NCI-H748 treated with DMSO at 0.1 percent for 48 hours (cell line): ENCODE measurements around the gene MYH10.

Experiments
- DNase-seq: peaks from one replicate; lab custom pipeline; 2025; lab: John Stamatoyannopoulos, UW

The MYH10 gene

DNA sequence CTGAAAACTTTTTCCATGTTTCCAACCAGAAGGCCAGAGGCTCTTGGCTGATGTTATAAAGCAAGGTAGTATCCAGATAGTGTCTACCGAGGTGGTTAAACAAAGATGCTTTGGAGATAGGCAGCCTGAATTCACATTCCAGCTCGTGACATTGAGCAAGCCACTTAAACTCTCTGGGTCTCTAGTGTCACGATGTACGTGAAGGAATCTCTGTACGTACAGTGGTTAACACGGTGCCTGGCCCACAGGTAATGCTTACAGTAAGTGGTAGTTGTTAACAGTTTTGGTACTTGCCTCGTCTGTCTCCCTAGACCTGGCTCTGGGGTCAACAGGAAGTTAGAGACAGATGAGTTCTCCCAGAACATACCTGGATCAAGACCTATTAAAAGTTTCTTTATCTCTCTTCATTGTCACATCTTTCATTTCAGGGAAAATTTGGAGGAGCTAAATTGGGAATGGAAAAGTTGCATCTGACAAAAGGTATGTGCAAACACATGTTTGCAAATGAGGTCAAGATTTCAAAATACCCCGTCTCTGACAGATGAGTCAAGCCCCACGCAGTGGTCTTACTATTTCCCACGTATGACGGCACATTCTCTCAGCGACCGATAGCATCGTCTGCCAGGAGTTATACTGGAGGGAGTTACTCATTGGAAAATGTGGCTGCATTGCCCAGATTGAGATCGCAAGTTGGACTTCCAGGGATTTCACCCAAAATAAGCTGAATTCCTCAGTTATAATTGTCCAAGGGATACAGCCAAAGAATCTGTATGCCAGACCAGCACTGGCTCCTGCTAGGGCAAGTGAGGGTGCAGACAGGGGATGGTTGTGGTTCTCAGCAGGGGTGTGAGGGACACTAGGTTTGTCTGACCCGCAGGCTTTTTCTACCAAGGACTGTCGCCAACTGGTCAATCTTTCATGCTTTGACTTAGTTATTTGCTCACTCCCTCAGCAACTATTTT is 18.9 kb upstream of the MYH10 start:
- DNase-seq = no peak

DNA sequence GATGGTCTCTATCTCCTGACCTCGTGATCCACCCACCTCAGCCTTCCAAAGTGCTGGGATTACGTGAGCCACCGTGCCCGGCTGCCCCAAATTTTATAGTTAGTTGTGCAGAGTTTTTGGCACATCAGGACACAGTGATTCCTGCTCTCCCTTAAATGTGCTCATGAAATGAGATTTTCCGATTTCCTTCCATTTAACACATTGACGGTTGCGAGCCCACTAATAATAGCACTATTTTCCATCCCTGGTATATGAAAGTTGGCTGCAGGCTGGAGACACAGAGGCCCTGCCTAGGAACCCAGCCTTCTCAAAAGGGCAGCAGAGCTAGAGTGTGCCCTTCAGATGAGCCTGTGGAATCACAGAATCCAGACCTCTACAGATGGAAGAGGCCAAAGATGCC is 17.4 kb upstream of the MYH10 start:
- no peak for DNase-seq

GRCh38 chr17:8647202-8647601 is 16.7 kb upstream of the MYH10 start:
- no peak for DNase-seq

- no peak for DNase-seq
These were observed 14.0 kb upstream of the MYH10 start for GRCh38 chr17:8644507-8644902.

DNA sequence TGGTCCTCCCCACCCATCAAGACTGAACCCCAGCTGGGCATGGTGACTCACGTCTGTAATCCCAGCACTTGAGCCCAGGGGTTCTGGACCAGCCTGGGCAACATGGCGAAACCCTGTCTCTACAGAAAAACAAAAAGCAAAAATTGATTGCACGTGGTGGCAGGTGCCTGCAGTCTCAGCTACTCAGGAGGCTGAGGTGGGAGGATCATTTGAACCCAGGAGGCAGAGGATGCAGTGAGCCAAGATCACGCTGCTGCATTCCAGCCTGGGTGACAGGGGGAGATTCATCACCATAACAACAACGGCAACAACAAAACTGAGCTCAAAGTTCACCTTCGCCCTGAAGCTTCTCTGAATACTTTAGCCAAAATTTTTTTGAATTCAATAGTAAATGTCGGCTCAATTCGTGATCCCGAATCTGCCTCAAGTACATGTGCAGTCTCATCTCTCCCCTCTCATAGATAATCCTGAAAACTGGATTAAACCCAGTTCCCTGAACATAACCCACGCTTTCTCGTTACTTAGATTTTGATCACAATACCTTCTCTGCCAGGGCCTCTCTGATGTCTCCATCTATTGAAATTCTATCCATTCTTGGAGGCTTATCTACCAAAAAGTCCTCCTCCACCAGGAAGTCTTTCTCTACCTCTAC is 13.5 kb upstream of the MYH10 start:
- DNase-seq = no peak

DNA sequence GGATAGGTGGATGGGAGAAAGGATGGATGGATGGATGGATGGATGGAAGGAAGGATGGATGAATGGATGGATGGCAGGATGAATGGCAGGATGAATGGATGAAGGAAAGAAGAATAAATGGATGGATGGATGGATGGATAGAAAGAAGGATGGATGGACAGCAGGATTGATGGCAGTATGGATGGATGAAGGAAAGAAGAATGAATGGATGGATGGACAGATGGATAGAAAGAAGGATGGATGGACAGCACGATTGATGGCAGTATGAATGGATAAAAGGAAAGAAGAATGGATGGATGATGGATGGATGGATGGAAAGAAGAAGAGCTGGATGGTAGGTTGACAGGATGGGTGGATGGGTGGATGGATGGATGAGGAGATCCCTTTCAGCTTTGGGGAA is 9.2 kb upstream of the MYH10 start:
- DNase-seq = no peak

DNA sequence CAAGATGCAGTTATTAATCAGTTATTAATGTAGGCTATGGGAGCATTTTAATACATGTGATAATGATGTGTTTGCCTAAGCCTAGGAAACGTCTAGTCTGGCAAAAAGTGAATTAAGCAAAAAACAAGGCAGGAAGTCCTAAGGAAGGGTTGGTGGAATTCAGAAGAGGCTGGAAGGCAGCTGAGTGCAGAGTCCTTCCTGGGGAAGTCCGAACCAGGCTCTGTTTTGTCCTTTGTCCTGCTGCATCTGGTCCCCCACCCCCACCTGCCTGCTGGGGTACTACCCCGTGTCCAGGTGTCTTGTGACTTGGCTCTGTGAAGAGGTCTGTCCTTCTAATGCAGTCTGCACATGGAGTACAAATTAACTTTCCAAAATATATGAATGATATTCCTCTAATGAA is 1.5 kb upstream of the MYH10 start:
- no peak for DNase-seq

DNA sequence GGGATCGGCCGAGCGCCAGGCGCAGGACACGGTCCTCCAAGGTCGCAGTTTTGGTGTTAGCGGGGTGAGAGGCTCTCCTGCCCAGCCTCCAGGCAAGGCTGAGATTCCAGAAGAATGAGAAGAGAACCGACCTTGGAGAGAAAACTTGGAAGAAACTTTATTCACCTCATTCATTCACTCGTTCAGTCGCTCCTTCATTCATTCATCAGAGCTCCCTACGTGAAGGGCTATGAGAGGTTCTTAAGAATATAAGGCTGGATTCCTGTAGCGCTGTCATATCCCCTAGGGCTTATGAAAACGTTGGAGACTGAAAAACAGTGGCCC is 991 bp upstream of the MYH10 start:
- no peak for DNase-seq

DNA sequence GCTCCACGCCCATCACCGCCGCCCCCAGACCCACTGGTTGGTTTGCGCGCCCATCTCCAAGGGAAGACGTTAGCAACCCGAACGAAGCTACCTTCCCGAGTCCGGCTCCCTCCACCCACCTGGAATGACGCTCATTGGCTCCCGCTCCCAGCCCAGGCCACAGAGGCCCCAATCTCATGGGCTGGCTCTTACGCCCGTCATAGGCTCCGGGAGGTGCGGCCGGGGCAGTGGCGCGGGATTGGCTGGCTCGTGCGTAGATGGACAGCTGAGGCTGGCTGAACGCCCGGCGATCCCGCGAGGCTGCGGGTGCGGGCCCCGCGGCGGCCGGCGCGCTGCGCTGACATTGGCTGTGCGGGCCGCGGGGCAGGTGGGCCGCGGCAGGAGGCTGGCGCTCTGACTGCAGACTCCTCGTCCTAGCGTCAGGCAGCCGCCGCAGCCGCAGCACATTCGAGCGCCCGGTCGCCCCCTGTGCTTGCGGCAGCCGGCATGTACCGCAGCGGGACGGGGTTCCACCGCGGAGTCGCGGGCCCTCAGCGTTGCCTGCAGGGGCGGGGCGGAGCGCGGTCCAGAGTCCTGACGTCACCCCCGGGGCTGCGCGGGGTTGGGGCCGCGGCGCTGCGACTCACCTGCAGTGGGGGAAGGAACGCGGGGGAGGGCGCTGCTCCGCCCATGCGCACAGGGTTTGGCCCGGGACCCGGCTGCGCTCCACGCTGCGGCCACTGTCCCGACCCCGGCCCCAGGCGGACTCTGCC is 453 bp upstream of the MYH10 start:
- DNase-seq = peak; percentile 99

GRCh38 chr17:8629371-8630226 is 926 bp downstream of the MYH10 start:
- DNase-seq = peak; percentile 31

DNA sequence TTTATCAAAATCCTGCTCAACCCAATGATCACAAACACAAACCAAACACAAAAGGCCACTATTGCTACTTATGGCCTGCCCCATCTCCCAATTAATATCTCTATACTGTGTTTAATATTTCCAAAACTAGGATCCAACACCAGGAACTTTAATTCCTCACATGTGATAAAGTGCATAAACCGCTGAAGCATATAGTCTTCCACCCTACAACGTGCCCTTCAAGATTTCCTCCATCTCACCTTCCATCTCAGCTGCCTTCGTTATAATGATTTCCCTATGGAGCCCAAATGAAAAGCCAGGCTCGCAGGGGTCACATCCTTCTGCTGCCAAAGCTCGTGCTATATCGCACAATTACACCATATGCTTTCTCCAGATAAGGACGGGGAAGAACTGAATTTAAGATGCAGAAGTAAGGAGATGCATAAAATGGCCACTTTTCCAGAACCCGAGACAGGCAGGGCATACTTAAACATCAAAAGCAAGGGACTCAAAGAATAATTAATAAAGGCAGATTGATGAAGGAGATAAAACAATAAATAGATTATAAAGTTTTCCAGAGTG is 1.8 kb downstream of the MYH10 start:
- DNase-seq = peak; percentile 14

DNA sequence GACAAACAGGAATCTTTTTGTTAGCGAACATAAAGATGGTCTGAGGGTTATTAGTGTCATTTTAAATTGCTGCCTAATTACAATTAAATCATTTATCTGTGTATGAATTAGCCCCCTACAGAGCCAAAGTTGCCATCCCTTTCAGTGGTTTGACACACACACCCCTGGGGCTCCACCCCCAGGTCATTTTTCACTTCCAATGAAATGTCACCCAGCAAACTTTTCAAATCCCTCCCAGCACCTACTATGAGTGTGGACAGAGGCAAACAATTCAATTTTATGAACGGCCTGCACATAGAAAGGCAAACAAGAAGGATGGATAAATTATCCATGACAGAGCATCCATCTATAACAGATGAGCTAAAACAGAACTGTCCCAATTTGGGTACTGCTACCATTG is 2.4 kb downstream of the MYH10 start:
- peak; percentile 26 for DNase-seq

GRCh38 chr17:8623591-8623990 is 6.9 kb downstream of the MYH10 start:
- no peak for DNase-seq

DNA sequence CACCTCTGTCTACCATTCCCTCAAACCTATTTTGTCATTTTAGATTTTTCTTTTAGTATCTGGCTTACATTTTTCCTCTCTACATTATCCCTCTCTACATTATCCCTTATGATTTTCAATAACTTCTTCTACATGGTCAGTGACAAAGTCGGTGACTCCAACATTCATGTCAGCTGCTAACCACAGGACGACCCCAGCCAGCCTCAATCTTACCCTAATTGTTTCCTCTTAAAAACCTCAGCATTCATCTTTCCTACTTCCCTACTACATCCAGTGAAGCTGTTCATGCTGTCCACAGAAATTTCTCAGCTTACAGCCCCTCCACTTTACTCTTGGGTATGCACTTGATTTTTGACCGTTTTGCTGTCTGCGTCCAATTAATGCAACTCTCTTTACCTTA is 8.3 kb downstream of the MYH10 start:
- no peak for DNase-seq

GRCh38 chr17:8621585-8621984 is 8.9 kb downstream of the MYH10 start:
- no peak for DNase-seq

- no peak for DNase-seq
These were observed 11.2 kb downstream of the MYH10 start for GRCh38 chr17:8619294-8619693.

DNA sequence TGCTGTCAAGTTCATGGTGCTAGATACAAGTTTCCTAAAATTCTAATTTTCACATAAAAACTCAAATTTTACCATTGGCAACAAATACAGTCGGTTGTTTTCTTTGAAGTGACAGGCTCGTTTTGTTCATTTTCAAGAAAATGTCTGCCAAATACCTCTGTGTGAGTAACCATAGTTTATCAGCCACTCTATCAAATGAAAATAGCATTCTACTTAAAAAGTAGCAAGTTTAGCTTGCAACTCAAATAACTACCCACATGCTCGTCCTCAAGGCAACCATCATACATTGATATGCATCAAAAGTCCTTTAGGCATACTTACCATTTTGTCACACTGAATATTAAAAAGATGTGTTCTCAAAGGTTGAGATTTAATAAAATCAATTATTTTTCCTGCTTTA is 11.7 kb downstream of the MYH10 start:
- DNase-seq = no peak

DNA sequence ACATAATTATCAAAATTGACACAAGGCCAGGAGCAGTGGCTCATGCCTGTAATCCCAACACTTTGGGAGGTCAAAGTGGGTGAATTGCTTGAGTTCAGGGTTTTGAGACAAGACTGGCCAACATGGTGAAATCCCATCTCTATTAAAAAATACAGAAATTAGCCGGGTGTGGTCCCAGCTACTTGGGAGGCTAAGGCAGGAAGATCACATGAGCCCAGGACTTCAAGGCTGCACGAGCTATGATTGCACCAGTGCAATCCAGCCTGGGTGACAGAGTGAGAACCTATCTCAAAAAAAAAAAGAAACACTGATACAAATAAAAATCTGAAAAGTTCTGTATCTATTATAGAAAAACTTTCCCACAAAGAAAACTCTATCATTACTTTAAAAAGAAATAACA is 15.5 kb downstream of the MYH10 start:
- no peak for DNase-seq

GRCh38 chr17:8611619-8612298 is 18.8 kb downstream of the MYH10 start:
- DNase-seq = no peak

- no peak for DNase-seq
These were observed 19.4 kb downstream of the MYH10 start for GRCh38 chr17:8611137-8611536.

- no peak for DNase-seq
These were observed 20.0 kb downstream of the MYH10 start for GRCh38 chr17:8610558-8610957.
